Keratinocyte (primary cell): ENCODE measurements around the gene FGF11. TPM values are rescaled to one million over a fixed set of nuclear protein-coding genes. Genes with fewer than 3 reads are reported as not detected.

Experiments
- DNase-seq: peaks from one replicate; pipeline ENCODE4 v3.0.0-alpha.2; 2011; ENCODE audit warnings: low read depth, missing footprints, low spot score
- FAIRE-seq: peaks from 2 replicates; lab custom pipeline; 2011; peaks lifted over from hg19 to GRCh38; lab: Jason Lieb, UNC
- H2AFZ ChIP-seq: 2 replicates; pipeline ENCODE4 v1.6.0; 2012; ENCODE audit warnings: low read length, control low read depth, inconsistent platforms; ENCODE audit not compliant: control insufficient read depth
- H3K27ac ChIP-seq: 2 replicates; pipeline ENCODE4 v1.5.1; 2011; ENCODE audit warnings: low read length; ENCODE audit not compliant: control insufficient read depth, insufficient read depth
- H3K27me3 ChIP-seq: 3 replicates; pipeline ENCODE4 v1.6.0; 2011; ENCODE audit warnings: low read length; ENCODE audit not compliant: control insufficient read depth, insufficient read depth; ENCODE audit errors: extremely low read depth
- H3K36me3 ChIP-seq, 2 experiments: 2 replicates in 1 of 2; 3 replicates in 1 of 2; pipeline ENCODE4 v1.5.1; 2011; ENCODE audit warnings: low read length in 2 of 2, mild to moderate bottlenecking in 1 of 2; ENCODE audit not compliant: control insufficient read depth in 2 of 2, insufficient read depth in 2 of 2; ENCODE audit errors: extremely low read depth in 1 of 2
- H3K4me1 ChIP-seq: 3 replicates; pipeline ENCODE4 v1.5.1; 2011; ENCODE audit warnings: low read length; ENCODE audit not compliant: control insufficient read depth, insufficient read depth; ENCODE audit errors: extremely low read depth
- H3K4me2 ChIP-seq: 3 replicates; pipeline ENCODE4 v1.6.0; 2011; ENCODE audit warnings: low read depth, low read length; ENCODE audit not compliant: control insufficient read depth, insufficient read depth; ENCODE audit errors: extremely low read depth
- H3K4me3 ChIP-seq, 3 experiments: fragments of 200-600 bp in 1 of 3; sonication (generic) in 1 of 3; 2 replicates in 2 of 3; 3 replicates in 1 of 3; pipeline ENCODE4 v1.5.1; 2011 to 2016; ENCODE audit warnings: low read length in 3 of 3, mild to moderate bottlenecking in 3 of 3, control low read depth in 2 of 3, inconsistent platforms in 1 of 3, low read depth in 1 of 3, mixed read lengths in 1 of 3, mixed run types in 1 of 3, moderate library complexity in 1 of 3; ENCODE audit not compliant: control insufficient read depth in 2 of 3, insufficient read depth in 2 of 3; ENCODE audit errors: extremely low read depth in 1 of 3
- H3K79me2 ChIP-seq: 2 replicates; pipeline ENCODE4 v1.6.0; 2012; ENCODE audit warnings: low read length; ENCODE audit not compliant: control insufficient read depth, insufficient read depth
- H3K9ac ChIP-seq: 3 replicates; pipeline ENCODE4 v1.6.0; 2011; ENCODE audit warnings: low read length; ENCODE audit not compliant: control insufficient read depth, insufficient read depth; ENCODE audit errors: extremely low read depth
- H3K9me1 ChIP-seq: 3 replicates; pipeline ENCODE4 v1.6.0; 2011; ENCODE audit warnings: low read length; ENCODE audit not compliant: control insufficient read depth, insufficient read depth; ENCODE audit errors: extremely low read depth
- H3K9me3 ChIP-seq: 2 replicates; pipeline ENCODE4 v1.5.1; 2012; ENCODE audit warnings: low read depth, low read length; ENCODE audit not compliant: control insufficient read depth
- H4K20me1 ChIP-seq: 3 replicates; pipeline ENCODE4 v1.6.0; 2011; ENCODE audit warnings: low read length; ENCODE audit not compliant: control insufficient read depth, insufficient read depth; ENCODE audit errors: extremely low read depth
- EZH2 ChIP-seq: IDR thresholded peaks from one replicate; pipeline ENCODE4 v1.6.1; 2012; ENCODE audit warnings: inconsistent platforms, mild to moderate bottlenecking, low read length, moderate library complexity
- dilution Hi-C: fragments of 300-500 bp; cut with MboI; formaldehyde crosslinking; loops from one replicate; pipeline ENCODE4 v1.7.0; 2020; ENCODE audit warnings: low sequenced_read_pairs; ENCODE audit not compliant: extremely low pct_ligation_motif_present
- polyA plus RNA-seq, 5 experiments: library from polyadenylated mRNA; depleted of rRNA in 3 of 5; stranded (reverse) in 3 of 5; stranded (forward) in 1 of 5; unstranded in 1 of 5; fragments of >200 nt; gene quantifications; 1 replicate in 1 of 5; 2 replicates in 3 of 5; 3 replicates in 1 of 5; pipeline versions ENCODE4 v1.2.1 to v1.2.3, GENCODE V29; 2011 to 2012; ENCODE audit warnings: missing spikeins in 2 of 5, low read depth in 1 of 5, low replicate concordance in 1 of 5
- TF ChIP-seq, protein P1 (sequence below), 3 experiments: IDR thresholded peaks in 1 of 3; conservative IDR thresholded peaks in 1 of 3; optimal IDR thresholded peaks in 1 of 3; 2 replicates in 2 of 3; 3 replicates in 1 of 3; pipeline versions ENCODE3 to v1.5.1; 2011; ENCODE audit warnings: low read length in 3 of 3, mild to moderate bottlenecking in 3 of 3, moderate library complexity in 2 of 3, control low read depth in 1 of 3, inconsistent platforms in 1 of 3; ENCODE audit not compliant: insufficient read depth in 2 of 3; ENCODE audit errors: extremely low read depth in 1 of 3

FGF11 gene
- polyA plus RNA-seq, 1 donor (not counting 4 experiments of a cell fraction or from before 2014, with no cell fraction given): 30.4 TPM

DNA sequence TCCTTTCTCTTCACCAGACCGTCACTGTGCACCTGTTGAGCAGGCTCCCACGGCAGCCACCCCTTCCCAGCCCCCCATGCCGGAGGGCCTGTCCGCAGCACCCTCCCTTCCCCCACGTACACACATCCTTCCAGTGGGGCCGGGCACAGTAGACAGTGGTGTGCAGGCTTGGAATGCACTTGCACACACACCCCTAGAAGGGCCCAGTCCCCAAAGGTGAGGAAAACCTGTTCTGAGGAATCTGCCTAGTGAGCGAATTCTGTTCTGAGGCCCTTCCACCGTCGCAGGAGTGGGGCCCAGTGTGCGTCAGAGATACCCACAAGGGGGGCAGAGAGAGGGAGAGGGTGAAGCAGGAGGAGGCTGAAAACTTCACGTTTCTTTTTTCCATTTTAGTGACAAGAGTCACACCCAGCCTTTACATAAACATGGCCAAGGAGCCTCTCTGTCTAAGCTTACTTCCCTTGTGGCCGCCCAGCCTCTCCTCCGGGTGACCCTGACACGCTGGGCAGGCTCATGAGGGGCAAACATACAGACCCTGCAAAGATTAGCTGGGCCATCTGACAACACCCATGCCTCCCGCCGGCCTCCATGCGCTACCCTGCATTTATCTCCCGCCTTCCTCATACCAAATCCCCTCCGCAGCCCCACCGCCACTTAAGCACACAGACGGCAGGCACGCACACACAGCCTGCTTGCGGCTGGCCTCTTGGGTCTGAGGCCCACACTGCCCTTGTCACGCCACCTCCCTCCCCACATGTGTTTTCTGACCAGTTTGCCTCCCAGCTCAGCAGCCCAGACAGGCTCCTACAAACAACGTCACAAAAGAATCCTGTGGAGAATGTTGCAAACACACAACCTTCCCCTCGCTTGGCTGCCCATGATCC lies 38.3 kb downstream of the FGF11 start:
- Histone ChIP-seq H3K4me3 (peak overlapping the region; percentile 67 to 82 (median 77)), H4K20me1 (peaks cover 10% of the 10 kb centered on the region), H3K36me3 (no peaks in the 10 kb centered on the region), H3K9me3 (no peaks in the 10 kb centered on the region), H3K4me2 (peak overlapping the region; percentile 99), H3K79me2 (peaks cover 63% of the 10 kb centered on the region), H3K9me1 (peaks cover 6% of the 10 kb centered on the region), H3K9ac (peak overlapping the region; percentile 75), H3K27me3 (no peaks in the 10 kb centered on the region), H2AFZ (no peak overlapping the region), H3K4me1 (peaks cover 42% of the 10 kb centered on the region), H3K27ac (peak overlapping the region; percentile 95)
- DNase-seq (no peak), FAIRE-seq (no peak)
- dilution Hi-C loops: no loop called here
- no peak for TF ChIP-seq EZH2
- TF ChIP-seq, protein P1, sequence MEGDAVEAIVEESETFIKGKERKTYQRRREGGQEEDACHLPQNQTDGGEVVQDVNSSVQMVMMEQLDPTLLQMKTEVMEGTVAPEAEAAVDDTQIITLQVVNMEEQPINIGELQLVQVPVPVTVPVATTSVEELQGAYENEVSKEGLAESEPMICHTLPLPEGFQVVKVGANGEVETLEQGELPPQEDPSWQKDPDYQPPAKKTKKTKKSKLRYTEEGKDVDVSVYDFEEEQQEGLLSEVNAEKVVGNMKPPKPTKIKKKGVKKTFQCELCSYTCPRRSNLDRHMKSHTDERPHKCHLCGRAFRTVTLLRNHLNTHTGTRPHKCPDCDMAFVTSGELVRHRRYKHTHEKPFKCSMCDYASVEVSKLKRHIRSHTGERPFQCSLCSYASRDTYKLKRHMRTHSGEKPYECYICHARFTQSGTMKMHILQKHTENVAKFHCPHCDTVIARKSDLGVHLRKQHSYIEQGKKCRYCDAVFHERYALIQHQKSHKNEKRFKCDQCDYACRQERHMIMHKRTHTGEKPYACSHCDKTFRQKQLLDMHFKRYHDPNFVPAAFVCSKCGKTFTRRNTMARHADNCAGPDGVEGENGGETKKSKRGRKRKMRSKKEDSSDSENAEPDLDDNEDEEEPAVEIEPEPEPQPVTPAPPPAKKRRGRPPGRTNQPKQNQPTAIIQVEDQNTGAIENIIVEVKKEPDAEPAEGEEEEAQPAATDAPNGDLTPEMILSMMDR (optimal IDR thresholded peaks at IDR 0.05 in 1 of 3, IDR thresholded peaks at IDR 0.05 in 1 of 3, conservative IDR thresholded peaks at IDR 0.05 in 1 of 3; ENCODE audit: extremely low read depth in 1 of 3, insufficient read depth in 2 of 3, low read length in 3 of 3): no peak

DNA sequence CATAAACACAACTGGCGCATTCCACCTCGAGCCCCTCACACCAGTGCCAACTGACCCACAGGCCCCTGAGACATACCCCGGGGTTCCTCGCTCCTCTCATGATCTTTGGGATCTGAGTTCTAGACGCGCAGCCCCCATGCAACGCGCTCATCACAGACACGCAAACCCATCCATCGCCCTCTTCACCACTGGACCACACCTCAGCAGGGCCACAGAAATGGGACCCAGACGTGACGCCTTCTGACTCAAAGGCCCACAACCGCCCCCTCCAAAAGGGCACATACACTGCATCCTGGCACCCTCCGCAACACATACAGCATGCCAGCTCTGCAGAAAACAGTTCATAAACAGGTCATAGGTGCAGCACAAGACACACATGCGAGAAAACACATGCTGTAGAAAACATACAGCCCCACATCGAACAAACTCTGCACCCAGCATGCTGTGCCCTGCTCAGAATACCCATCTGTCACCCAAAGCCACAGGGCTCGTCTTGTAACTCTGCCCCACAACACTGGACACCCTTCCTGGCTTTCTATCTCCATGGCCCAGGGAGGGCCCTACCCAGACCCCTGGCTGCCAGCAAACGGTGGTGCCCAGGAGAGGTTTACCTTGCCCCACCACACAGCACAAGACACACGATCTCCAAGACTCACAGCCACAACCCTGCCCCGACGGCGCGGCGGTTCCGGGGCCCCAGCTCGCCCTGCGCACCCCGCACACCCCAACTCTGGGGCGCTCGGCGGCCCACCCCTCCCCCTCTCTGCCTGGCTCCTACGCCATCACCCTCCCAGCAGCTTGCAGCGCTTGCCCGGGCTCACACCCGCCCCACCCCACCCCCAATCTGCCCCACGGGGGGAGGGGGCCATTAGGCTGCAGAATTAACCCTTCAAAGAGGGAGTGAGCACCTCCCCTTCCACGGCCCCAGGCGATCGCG lies 39.2 kb downstream of the FGF11 start:
- no peaks in the 10 kb centered on the region for H3K27me3 ChIP-seq
- peaks cover 10% of the 10 kb centered on the region for H4K20me1 ChIP-seq
- peak; percentile 36 for FAIRE-seq
- H3K4me3 ChIP-seq: peak overlapping the region; percentile 67 to 82 (median 77)
- peaks cover 56% of the 10 kb centered on the region for H3K79me2 ChIP-seq
- no peaks in the 10 kb centered on the region for H3K9me3 ChIP-seq
- TF ChIP-seq EZH2: no peak
- TF ChIP-seq, protein P1 (optimal IDR thresholded peaks at IDR 0.05 in 1 of 3, IDR thresholded peaks at IDR 0.05 in 1 of 3, conservative IDR thresholded peaks at IDR 0.05 in 1 of 3; ENCODE audit: extremely low read depth in 1 of 3, insufficient read depth in 2 of 3, low read length in 3 of 3): no peak
- H3K9ac ChIP-seq: peak overlapping the region; percentile 75
- H3K4me2 ChIP-seq: peak overlapping the region; percentile 99
- peaks cover 6% of the 10 kb centered on the region for H3K9me1 ChIP-seq
- dilution Hi-C loops: no loop called here
- no peak for DNase-seq
- no peak overlapping the region for H2AFZ ChIP-seq
- H3K4me1 ChIP-seq: peaks cover 46% of the 10 kb centered on the region
- peak overlapping the region; percentile 95 for H3K27ac ChIP-seq
- H3K36me3 ChIP-seq: no peaks in the 10 kb centered on the region
